MCF 10A (cell line): ENCODE data around the gene ARHGAP24. TPM values are rescaled to one million over a fixed set of nuclear protein-coding genes. Genes with fewer than 3 reads are reported as not detected.

Experiments used
- Bru-seq: library from RNA; stranded (reverse); fragments of 400-500 nt; gene quantifications from one replicate; lab custom pipeline; 2021; lab: Mats Ljungman, UMichigan
- BruChase-seq, 2 experiments: library from RNA; stranded (reverse); fragments of 400-500 nt; gene quantifications; one replicate each; lab custom pipeline; 2021; lab: Mats Ljungman, UMichigan
- BruUV-seq: library from RNA; stranded (reverse); fragments of 400-500 nt; replicated peaks from 2 replicates; lab custom pipeline; 2021; lab: Mats Ljungman, UMichigan
- CTCF ChIA-PET: fragments of 300-600 bp; sonication (Branson Sonifier 250); formaldehyde crosslinking; extraction: SDS; loops from one replicate; lab custom pipeline; 2021; ENCODE audit warnings: antibody characterized with exemption, inconsistent platforms; lab: Yijun Ruan, JAX
- POLR2A ChIA-PET: fragments of 300-600, 350-650 bp; sonication (Branson Sonifier 250); formaldehyde crosslinking; extraction: SDS; loops from one replicate; lab custom pipeline; 2020; ENCODE audit warnings: antibody characterized with exemption, inconsistent platforms; lab: Yijun Ruan, JAX
- DNase-seq: peaks from one replicate; pipeline ENCODE4 v3.0.0-alpha.2; 2018; ENCODE audit not compliant: unreplicated experiment
- H3K27ac Mint-ChIP-seq: one replicate; pipeline ENCODE4 v1.8.0; 2022; ENCODE audit warnings: mild to moderate bottlenecking, low read depth, mixed read lengths; ENCODE audit not compliant: unreplicated experiment
- H3K27me3 Mint-ChIP-seq: one replicate; pipeline ENCODE4 v1.8.0; 2022; ENCODE audit warnings: mixed read lengths; ENCODE audit not compliant: insufficient read depth, unreplicated experiment
- H3K36me3 Mint-ChIP-seq: one replicate; pipeline ENCODE4 v1.8.0; 2022; ENCODE audit warnings: mild to moderate bottlenecking, moderate library complexity, mixed read lengths; ENCODE audit not compliant: insufficient read depth, unreplicated experiment
- H3K4me1 Mint-ChIP-seq: one replicate; pipeline ENCODE4 v1.8.0; 2022; ENCODE audit warnings: mixed read lengths; ENCODE audit not compliant: insufficient read depth, unreplicated experiment
- H3K4me3 Mint-ChIP-seq: one replicate; pipeline ENCODE4 v1.8.0; 2022; ENCODE audit warnings: mild to moderate bottlenecking, moderate library complexity, mixed read lengths; ENCODE audit not compliant: unreplicated experiment
- H3K9me3 Mint-ChIP-seq: one replicate; pipeline ENCODE4 v1.8.0; 2022; ENCODE audit warnings: mixed read lengths; ENCODE audit not compliant: unreplicated experiment
- intact Hi-C: fragments of 100-400 bp; cut with micrococcal nuclease; formaldehyde crosslinking; loops from 2 replicates; pipeline ENCODE4 v1.14.1; 2022
- long read RNA-seq: library from polyadenylated mRNA; stranded (forward); transcript quantifications from one replicate; pipeline ENCODE4 v2.0.0, GENCODE V29; 2022
- total RNA-seq: library from RNA; stranded (reverse); gene quantifications from 2 replicates; pipeline ENCODE4 v1.2.3, GENCODE V29; 2022
- TF ChIP-seq, protein P1 (sequence below): fragments of 200-600 bp; IDR thresholded peaks from one replicate; pipeline ENCODE4 v1.8.0; 2022; ENCODE audit warnings: antibody characterized with exemption, mild to moderate bottlenecking; ENCODE audit not compliant: unreplicated experiment

ARHGAP24 gene
- total RNA-seq (2.6 and 3.2 TPM in 2 replicates), Bru-seq, nascent RNA (percentile 44 among the genes with signal in this experiment), BruChase-seq, experiment 1, labeled RNA remaining after a 6-hour chase (percentile 28 among the genes with signal in this experiment), BruChase-seq, experiment 2, labeled RNA remaining after a 2-hour chase (percentile 36 among the genes with signal in this experiment)
- long read RNA-seq = 0 reads

DNA sequence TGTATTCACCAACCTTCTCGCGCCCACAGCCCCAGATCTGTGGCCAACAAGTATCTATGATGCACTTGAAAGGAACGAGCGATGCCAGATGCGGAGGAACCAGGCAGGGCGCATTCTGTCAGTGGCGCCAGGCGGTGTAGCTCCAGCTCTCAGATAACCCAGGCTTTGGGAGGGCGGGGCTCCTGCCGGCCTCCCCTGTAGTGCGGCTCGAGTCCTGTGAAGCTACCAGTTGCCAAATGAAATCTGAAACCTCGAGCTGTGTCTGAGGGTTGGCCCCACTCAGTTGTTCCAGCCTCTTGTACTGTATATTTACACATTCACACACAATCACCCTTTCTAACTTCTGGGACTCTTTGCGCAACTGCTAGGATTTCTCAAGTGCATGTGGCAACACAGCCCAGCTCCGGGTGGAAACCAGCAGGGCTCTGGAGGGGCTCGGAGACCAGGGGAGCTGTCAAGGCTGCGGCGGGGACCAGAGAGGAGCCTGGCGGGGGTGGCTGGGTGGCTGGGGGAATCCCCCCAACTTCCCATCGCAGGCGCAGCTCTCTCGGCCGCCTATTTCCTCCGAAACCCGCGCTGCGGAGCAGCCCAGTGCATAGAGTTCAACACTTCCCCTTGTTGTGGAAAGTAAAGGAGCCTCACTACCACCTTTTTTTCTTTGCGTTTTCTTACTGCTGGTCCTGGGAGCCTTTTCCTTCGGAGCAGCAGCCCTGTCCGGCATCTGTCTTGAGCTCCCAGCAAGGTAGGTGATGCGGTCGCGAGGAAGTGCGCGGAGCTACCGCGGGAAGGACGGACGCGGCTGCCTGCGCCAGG, at the start of gene ARHGAP24:
TSS of gene ARHGAP24 (plus strand) at position 333 of the 813 bp plus-strand sequence.
- intact Hi-C loops = loop anchor here (1.0 to 2.0 kb wide), 2 partner anchors 268 to 274 kb away; no protein-coding TSS in a partner anchor
- no TSS peak for BruUV-seq
- H3K27me3 Mint-ChIP-seq = no peaks in the 10 kb centered on the region
- ChIA-PET CTCF (interaction anchor here (0.5 to 3.4 kb wide), 14 partner anchors 13 to 1830 kb away, joined by 3 to 15 read pairs (median 3); no protein-coding TSS in a partner anchor), POLR2A (interaction anchor here (0.6 to 3.6 kb wide), 16 partner anchors 14 to 558 kb away, joined by 3 to 37 read pairs (median 4); no protein-coding TSS in a partner anchor)
- TF ChIP-seq, protein P1, sequence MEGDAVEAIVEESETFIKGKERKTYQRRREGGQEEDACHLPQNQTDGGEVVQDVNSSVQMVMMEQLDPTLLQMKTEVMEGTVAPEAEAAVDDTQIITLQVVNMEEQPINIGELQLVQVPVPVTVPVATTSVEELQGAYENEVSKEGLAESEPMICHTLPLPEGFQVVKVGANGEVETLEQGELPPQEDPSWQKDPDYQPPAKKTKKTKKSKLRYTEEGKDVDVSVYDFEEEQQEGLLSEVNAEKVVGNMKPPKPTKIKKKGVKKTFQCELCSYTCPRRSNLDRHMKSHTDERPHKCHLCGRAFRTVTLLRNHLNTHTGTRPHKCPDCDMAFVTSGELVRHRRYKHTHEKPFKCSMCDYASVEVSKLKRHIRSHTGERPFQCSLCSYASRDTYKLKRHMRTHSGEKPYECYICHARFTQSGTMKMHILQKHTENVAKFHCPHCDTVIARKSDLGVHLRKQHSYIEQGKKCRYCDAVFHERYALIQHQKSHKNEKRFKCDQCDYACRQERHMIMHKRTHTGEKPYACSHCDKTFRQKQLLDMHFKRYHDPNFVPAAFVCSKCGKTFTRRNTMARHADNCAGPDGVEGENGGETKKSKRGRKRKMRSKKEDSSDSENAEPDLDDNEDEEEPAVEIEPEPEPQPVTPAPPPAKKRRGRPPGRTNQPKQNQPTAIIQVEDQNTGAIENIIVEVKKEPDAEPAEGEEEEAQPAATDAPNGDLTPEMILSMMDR = no peak
- no peaks in the 10 kb centered on the region for H3K36me3 Mint-ChIP-seq
- H3K4me3 Mint-ChIP-seq = peak within 1 kb of the TSS; percentile 88
- H3K27ac Mint-ChIP-seq = peak within 1 kb of the TSS; percentile 81
- DNase-seq = peak; percentile 99
- H3K4me1 Mint-ChIP-seq = peaks cover 18% of the 10 kb centered on the region
- no peaks in the 10 kb centered on the region for H3K9me3 Mint-ChIP-seq

- POLR2A ChIA-PET = no interaction called here
Observed at GRCh38 chr4:85426366-85426765, 48.6 kb upstream of the ARHGAP24 start.

GRCh38 chr4:85427123-85427522, 47.8 kb upstream of the ARHGAP24 start:
- TF ChIP-seq, protein P1 = no peak
- Mint-ChIP-seq H3K9me3 (no peaks in the 10 kb centered on the region), H3K36me3 (no peaks in the 10 kb centered on the region), H3K4me3 (no peak overlapping the region), H3K27ac (no peak overlapping the region), H3K27me3 (no peaks in the 10 kb centered on the region), H3K4me1 (peaks cover 4% of the 10 kb centered on the region)
- no TSS peak for BruUV-seq
- ChIA-PET CTCF (no interaction called here), POLR2A (no interaction called here)
- intact Hi-C loops = no loop called here
- no peak for DNase-seq

More at GRCh38 chr4:85426366-85426765, 48.6 kb upstream of the ARHGAP24 start:
- intact Hi-C loops = no loop called here
- no peak for DNase-seq
- no TSS peak for BruUV-seq
- CTCF ChIA-PET = interaction anchor here (0.5 to 0.7 kb wide), 3 partner anchors 8 to 616 kb away, joined by 3 to 4 read pairs (median 3); no protein-coding TSS in a partner anchor
- Mint-ChIP-seq H3K27ac (no peak overlapping the region), H3K4me1 (peaks cover 3% of the 10 kb centered on the region), H3K36me3 (no peaks in the 10 kb centered on the region), H3K27me3 (no peaks in the 10 kb centered on the region), H3K4me3 (no peak overlapping the region), H3K9me3 (no peaks in the 10 kb centered on the region)
- TF ChIP-seq, protein P1 = no peak

DNA sequence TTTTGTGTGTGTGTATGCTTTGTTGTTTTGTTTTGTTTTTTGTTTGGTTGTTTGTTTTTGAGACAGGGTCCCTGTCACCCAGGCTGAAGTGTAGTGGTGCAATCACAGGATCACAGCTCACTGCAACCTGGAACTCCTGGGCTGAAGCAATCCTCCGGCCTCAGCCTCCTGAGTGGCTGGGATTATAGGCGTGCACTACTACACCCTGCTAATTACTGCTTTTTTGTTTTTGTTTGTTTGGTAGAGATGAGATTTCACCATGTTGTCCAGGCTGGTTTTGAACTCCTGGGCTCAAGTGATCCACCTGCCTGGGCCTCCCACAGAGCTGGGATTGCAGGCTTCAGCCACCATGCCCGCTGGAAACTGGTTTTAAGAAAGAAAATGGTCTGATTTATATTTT, 44.7 kb upstream of the ARHGAP24 start:
- ChIA-PET POLR2A (interaction anchor here (0.6 kb wide), 1 partner anchor 73 kb away, joined by 3 read pairs; no protein-coding TSS in a partner anchor), CTCF (no interaction called here)

More for the DNA sequence above, 44.7 kb upstream of the ARHGAP24 start:
- no peak overlapping the region for H3K4me3 Mint-ChIP-seq
- BruUV-seq = no TSS peak
- peaks cover 4% of the 10 kb centered on the region for H3K4me1 Mint-ChIP-seq
- H3K36me3 Mint-ChIP-seq = no peaks in the 10 kb centered on the region
- TF ChIP-seq, protein P1 = no peak
- H3K27ac Mint-ChIP-seq = no peak overlapping the region
- intact Hi-C loops = no loop called here
- H3K9me3 Mint-ChIP-seq = no peaks in the 10 kb centered on the region
- no peaks in the 10 kb centered on the region for H3K27me3 Mint-ChIP-seq
- no peak for DNase-seq
